Retinal pigment epithelial cell (primary cell): ENCODE measurements around the gene AQR.

Experiments
- DNase-seq: peaks from one replicate; pipeline ENCODE4 v3.0.0-alpha.2; 2010; ENCODE audit warnings: low read depth
- H3K4me3 ChIP-seq: 2 replicates; pipeline ENCODE4 v1.5.1; 2011; ENCODE audit warnings: mild to moderate bottlenecking, low read length, control low read depth, moderate library complexity
- TF ChIP-seq, protein P1 (sequence below): conservative IDR thresholded peaks from 2 replicates; pipeline ENCODE4 v1.5.1; 2011; ENCODE audit warnings: low read depth, low read length, control low read depth, inconsistent platforms

Gene AQR

DNA sequence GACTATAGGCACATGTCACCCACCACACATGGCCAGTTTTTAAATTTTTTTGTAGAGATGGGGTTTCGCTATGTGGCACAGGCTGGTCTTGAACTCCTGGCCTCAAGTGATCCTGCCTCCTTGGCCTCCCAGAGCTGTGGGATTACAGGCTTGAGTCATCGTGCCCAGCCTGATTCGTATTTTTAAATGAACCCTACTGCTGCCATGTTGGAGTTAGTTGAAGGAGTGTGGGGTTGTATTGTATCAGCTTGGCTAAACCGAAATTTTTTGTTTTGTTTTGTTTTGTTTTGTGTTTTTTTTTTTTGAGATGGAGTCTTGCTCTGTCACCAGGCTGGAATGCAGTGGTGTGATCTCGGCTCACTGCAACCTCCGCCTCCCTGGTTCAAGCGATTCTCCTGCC, 30.4 kb upstream of the AQR start:
- no peak overlapping the region for H3K4me3 ChIP-seq
- TF ChIP-seq, protein P1, sequence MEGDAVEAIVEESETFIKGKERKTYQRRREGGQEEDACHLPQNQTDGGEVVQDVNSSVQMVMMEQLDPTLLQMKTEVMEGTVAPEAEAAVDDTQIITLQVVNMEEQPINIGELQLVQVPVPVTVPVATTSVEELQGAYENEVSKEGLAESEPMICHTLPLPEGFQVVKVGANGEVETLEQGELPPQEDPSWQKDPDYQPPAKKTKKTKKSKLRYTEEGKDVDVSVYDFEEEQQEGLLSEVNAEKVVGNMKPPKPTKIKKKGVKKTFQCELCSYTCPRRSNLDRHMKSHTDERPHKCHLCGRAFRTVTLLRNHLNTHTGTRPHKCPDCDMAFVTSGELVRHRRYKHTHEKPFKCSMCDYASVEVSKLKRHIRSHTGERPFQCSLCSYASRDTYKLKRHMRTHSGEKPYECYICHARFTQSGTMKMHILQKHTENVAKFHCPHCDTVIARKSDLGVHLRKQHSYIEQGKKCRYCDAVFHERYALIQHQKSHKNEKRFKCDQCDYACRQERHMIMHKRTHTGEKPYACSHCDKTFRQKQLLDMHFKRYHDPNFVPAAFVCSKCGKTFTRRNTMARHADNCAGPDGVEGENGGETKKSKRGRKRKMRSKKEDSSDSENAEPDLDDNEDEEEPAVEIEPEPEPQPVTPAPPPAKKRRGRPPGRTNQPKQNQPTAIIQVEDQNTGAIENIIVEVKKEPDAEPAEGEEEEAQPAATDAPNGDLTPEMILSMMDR, result no peak
- DNase-seq, result no peak

DNA sequence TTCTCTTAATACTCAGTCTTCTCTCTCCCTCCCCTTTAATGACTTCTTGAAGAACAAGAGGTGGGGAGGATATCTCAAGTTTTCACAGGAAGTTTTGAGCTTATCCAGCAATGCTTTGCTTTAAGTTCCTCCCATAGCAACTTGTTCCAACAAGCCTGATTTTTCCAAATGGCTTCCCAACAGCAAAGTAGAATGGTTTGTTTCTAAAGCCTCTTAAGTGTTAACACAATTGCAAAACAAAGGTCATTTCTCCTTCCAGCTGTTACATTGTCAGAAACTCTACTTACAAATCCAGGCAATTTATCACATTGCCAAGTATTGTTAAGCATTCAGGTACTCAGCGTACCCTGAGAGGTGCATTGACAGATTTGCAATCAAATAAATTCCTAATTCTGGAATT, 25.4 kb upstream of the AQR start:
- TF ChIP-seq, protein P1, result no peak
- no peak overlapping the region for H3K4me3 ChIP-seq
- DNase-seq, result no peak

DNA sequence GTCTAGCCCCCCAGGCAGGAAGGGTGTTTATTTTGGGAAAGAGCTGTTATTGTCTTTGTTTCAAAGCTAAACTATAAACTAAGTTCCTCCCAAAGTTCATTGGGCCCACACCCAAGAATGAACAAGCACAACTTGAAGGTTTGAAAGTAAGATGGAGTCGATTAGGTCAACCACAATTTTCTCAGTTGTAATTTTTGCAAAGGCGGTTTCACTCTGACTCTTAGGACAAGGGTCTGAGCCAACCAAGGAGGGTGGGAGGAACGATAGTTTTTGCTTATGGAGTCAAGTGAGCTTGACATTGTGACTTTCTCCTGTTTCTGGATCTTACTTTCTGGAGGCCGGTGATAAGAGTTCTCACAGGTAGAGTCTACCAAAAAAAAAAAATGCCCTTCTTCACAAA, 24.3 kb upstream of the AQR start:
- H3K4me3 ChIP-seq, result no peak overlapping the region
- no peak for DNase-seq
- TF ChIP-seq, protein P1, result no peak

DNA sequence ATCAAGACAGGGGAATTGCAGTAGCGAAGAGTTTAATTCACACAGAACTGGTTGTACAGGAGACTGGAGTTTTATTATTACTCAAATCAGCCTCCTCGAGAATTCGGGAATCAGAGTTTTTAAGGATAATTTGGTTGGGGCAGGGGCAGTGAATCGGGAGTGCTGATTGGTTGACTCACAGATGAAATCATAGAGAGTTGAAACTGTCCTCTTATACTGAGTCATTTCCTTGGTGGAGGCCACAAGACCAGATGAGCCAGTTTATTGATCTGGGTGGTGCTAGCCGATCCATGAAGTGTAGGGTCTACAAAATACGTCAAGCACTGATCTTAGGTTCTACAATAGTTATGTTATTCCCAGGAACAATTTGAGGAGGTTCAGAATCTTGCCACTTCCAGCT, 23.9 kb upstream of the AQR start:
- H3K4me3 ChIP-seq, result no peak overlapping the region
- DNase-seq, result no peak
- TF ChIP-seq, protein P1, result no peak

DNA sequence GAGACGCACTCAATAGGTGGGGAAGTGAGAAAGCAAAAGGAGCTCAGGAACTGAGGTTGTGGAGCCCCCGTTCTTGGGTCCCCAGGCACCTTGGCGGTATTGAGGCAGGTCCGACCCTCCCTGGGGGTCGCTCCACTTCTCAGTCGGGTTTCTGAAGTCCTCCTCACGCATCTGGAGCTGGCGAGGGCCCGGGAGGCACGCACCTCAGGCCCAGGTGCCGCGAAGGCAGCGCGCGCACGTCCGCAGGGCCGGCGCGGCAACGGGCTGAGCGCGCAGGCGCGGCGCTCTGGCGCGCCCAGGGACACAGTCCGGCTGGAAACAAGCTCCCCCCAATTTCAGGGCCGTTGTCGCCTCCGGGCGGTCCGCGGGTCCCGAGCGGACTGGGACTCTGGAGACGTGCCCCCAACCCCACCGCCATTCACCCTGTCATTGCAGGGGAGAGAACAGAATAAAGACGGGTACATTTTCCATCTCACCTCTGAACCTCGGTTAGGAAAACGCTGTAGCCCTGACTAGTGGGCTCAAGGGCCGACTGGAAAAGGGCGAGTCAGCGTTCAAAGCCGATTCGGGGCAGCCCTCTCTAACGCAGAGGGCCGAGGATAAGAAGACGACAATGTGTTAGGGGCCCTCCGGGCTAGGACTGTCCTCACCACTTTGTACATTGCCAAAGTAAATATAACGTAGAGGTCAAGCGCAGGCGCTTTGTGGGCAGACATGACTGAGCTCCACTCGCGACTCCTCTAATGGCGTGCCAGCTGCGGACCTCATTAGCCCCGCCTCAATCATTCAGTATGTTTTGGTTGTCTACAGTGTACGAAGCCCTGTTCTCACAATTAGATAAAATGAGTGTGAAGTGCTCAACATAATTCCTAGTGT, 18.7 kb upstream of the AQR start, which contains the start of gene ZNF770:
TSS of gene ZNF770 (minus strand) at position 261 of the 876 bp plus-strand sequence. CDS start 4,853 bp downstream, outside the sequence.
- DNase-seq, result peak; percentile 32
- TF ChIP-seq, protein P1, result no peak
- peak within 1 kb of the TSS; percentile 97 for H3K4me3 ChIP-seq

DNA sequence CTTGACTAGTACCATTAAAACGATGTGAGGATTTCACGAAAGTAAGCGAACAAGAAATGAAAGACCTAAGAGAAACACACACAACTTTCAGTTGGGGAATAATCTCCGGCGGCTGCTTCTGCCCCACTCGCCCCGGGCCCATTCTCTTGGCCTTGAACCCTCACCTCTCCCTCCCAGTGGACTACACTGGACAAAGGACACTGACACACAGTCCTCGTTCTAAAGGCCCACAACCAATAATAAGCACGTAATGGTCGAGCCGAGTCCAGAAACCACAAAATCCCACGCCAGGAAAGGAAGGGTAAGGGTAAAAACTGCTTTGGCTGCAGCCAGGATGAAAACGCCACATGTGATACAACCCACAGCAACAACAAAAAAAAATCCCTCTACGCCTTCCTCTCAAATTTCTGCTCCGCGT, 18.1 kb upstream of the AQR start:
- TF ChIP-seq, protein P1, result no peak
- peak overlapping the region; percentile 97 for H3K4me3 ChIP-seq
- no peak for DNase-seq

DNA sequence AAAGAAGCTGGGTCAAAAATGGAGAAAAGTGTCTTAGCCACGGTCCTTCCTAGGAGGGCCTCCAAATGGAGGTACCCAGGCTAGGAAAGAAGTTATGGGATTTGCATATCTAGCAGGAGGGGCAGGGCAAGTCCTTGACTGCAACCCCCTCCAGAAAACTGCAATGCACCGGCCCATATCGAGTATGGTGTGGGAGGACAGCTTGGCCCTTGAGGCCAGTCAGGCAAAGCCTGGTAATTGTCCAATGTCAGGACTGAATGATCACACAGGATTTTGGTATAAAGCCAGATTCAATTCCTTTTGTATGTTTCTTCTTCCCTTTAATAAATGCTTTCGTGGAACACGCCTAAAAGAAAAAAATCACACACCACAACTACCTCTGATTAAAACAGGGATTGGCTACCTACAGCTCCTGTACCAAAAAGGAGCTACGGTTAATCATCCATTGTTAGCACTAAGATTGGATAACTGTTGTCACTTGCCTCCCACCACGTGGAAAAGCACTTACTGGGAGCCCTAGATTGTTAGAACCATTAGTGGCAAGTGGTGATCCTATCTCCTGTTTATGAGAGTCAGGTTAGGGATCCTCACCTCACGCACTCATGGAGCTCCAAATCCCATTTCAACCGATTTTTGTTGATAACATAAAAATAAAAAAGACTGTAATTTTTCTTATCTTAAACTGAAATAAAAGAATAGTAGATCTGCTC, 17.4 kb upstream of the AQR start:
- TF ChIP-seq, protein P1, result no peak
- H3K4me3 ChIP-seq, result peak overlapping the region; percentile 97
- DNase-seq, result no peak
